Fibroblast of the aortic adventitia (primary cell): ENCODE data around the gene LYG2. TPM values are rescaled to one million over a fixed set of nuclear protein-coding genes. Genes with fewer than 3 reads are reported as not detected.

Source experiments
- DNase-seq: peaks from one replicate; pipeline ENCODE4 v3.0.0-alpha.2; 2010; ENCODE audit warnings: low read depth
- H3K4me3 ChIP-seq: 2 replicates; pipeline ENCODE4 v1.5.1; 2011; ENCODE audit warnings: low read depth, mild to moderate bottlenecking, control low read depth, low read length, moderate library complexity
- CTCF ChIP-seq: IDR thresholded peaks from 2 replicates; pipeline ENCODE4 v1.5.1; 2011; ENCODE audit warnings: mild to moderate bottlenecking, low read length, control low read depth, inconsistent platforms; ENCODE audit not compliant: insufficient read depth
- total RNA-seq: library from RNA; depleted of rRNA; stranded (reverse); fragments of >200 nt; gene quantifications from 2 replicates; pipeline ENCODE4 v1.2.3, GENCODE V29; 2012; ENCODE audit warnings: low replicate concordance

The LYG2 gene
- total RNA-seq, 1 donor, result not detected

GRCh38 chr2:99275882-99276281 is 20.4 kb upstream of the LYG2 start:
- TF ChIP-seq CTCF, result no peak
- H3K4me3 ChIP-seq, result no peak overlapping the region
- DNase-seq, result no peak

- no peak overlapping the region for H3K4me3 ChIP-seq
- DNase-seq, result no peak
- TF ChIP-seq CTCF, result no peak
These were observed 5.8 kb upstream of the LYG2 start for GRCh38 chr2:99261242-99261641.

- no peak for DNase-seq
- H3K4me3 ChIP-seq, result no peak overlapping the region
- no peak for TF ChIP-seq CTCF
These were observed 4.7 kb upstream of the LYG2 start for GRCh38 chr2:99260184-99260583.

GRCh38 chr2:99259465-99259864 is 4.0 kb upstream of the LYG2 start:
- TF ChIP-seq CTCF, result no peak
- DNase-seq, result no peak
- no peak overlapping the region for H3K4me3 ChIP-seq

- no peak overlapping the region for H3K4me3 ChIP-seq
- DNase-seq, result no peak
- TF ChIP-seq CTCF, result no peak
These were observed 1.2 kb upstream of the LYG2 start for GRCh38 chr2:99256677-99257076.

- no peak overlapping the region for H3K4me3 ChIP-seq
- no peak for TF ChIP-seq CTCF
- no peak for DNase-seq
These were observed 5.5 kb downstream of the LYG2 start for GRCh38 chr2:99249951-99250350.

GRCh38 chr2:99242151-99242550 is 13.3 kb downstream of the LYG2 start:
- DNase-seq, result no peak
- H3K4me3 ChIP-seq, result no peak overlapping the region
- TF ChIP-seq CTCF, result no peak
